ENCODE results near the gene ZNF609. TPM values are rescaled to one million over a fixed set of nuclear protein-coding genes. Genes with fewer than 3 reads are reported as not detected.
"Not testable (repeated sequence)": the region's sequence is repeated elsewhere in the genome, so short reads cannot be mapped to it uniquely, and the experiment has no call there.

The ZNF609 gene
- total RNA-seq, 2 experiments from 2014 or later, result 39.8 to 44.5 TPM

GRCh38 chr15:64622410-64623260 lies 162.3 kb downstream of the ZNF609 start:
- Mint-ChIP-seq H3K4me1 (peaks cover 91% of the 10 kb centered on the region), H3K27me3 (no peaks in the 10 kb centered on the region), H3K4me3 (peak overlapping the region; percentile 27), H3K27ac (peak overlapping the region; percentile 93), H3K9me3 (ENCODE audit: low read depth) (no peaks in the 10 kb centered on the region), H3K36me3 (ENCODE audit: low read depth) (peaks cover 24% of the 10 kb centered on the region)
- ChIA-PET CTCF (no interaction called here), POLR2A (interaction anchor here (0.9 kb wide), 1 partner anchor 49 kb away, joined by 5 read pairs; no protein-coding TSS in a partner anchor)
- DNase-seq (peak; percentile 57), ATAC-seq (peak; percentile 53)
- intact Hi-C loops (cut with DNase I, micrococcal nuclease), result loop anchor here (1.0 kb wide), 1 partner anchor 12 kb away; no protein-coding TSS in a partner anchor

GRCh38 chr15:64623347-64623996 lies 163.1 kb downstream of the ZNF609 start:
- Mint-ChIP-seq H3K36me3 (ENCODE audit: low read depth) (peaks cover 24% of the 10 kb centered on the region), H3K4me1 (peaks cover 83% of the 10 kb centered on the region), H3K9me3 (ENCODE audit: low read depth) (no peaks in the 10 kb centered on the region), H3K27ac (peak overlapping the region; percentile 93), H3K27me3 (no peaks in the 10 kb centered on the region), H3K4me3 (no peak overlapping the region)
- CTCF ChIA-PET, result no interaction called here
- intact Hi-C loops (cut with DNase I, micrococcal nuclease), result loop anchor here (1.0 kb wide), 1 partner anchor 11 kb away; no protein-coding TSS in a partner anchor
- POLR2A ChIA-PET, result interaction anchor here (0.9 kb wide), 1 partner anchor 49 kb away, joined by 5 read pairs; no protein-coding TSS in a partner anchor
- peak; percentile 57 for ATAC-seq
- peak; percentile 75 for DNase-seq

- no peak for ATAC-seq
- peak overlapping the region; percentile 93 for H3K27ac Mint-ChIP-seq
- CTCF ChIA-PET, result no interaction called here
- H3K4me3 Mint-ChIP-seq, result peak overlapping the region; percentile 24
- no peaks in the 10 kb centered on the region for H3K27me3 Mint-ChIP-seq
- H3K4me1 Mint-ChIP-seq, result peaks cover 81% of the 10 kb centered on the region
- DNase-seq, result no peak
- POLR2A ChIA-PET, result no interaction called here
- intact Hi-C loops (cut with DNase I, micrococcal nuclease), result no loop called here
- H3K36me3 Mint-ChIP-seq (ENCODE audit: low read depth), result peaks cover 28% of the 10 kb centered on the region
- H3K9me3 Mint-ChIP-seq (ENCODE audit: low read depth), result no peaks in the 10 kb centered on the region
Measured at GRCh38 chr15:64624242-64624641, 163.9 kb downstream of the ZNF609 start.

GRCh38 chr15:64629063-64629462 lies 168.7 kb downstream of the ZNF609 start:
- Mint-ChIP-seq H3K27ac (no peak overlapping the region), H3K4me1 (peaks cover 60% of the 10 kb centered on the region), H3K36me3 (ENCODE audit: low read depth) (peaks cover 20% of the 10 kb centered on the region), H3K27me3 (no peaks in the 10 kb centered on the region), H3K9me3 (ENCODE audit: low read depth) (no peaks in the 10 kb centered on the region), H3K4me3 (no peak overlapping the region)
- ATAC-seq (no peak), DNase-seq (no peak)
- POLR2A ChIA-PET, result interaction anchor here (0.8 to 0.9 kb wide), 2 partner anchors 70 to 656 kb away, joined by 3 to 5 read pairs; no protein-coding TSS in a partner anchor
- CTCF ChIA-PET, result interaction anchor here (0.7 kb wide), 1 partner anchor 369 kb away, joined by 3 read pairs; no protein-coding TSS in a partner anchor
- intact Hi-C loops (cut with DNase I, micrococcal nuclease), result no loop called here

GRCh38 chr15:64630396-64631107 lies 170.2 kb downstream of the ZNF609 start:
- intact Hi-C loops (cut with DNase I, micrococcal nuclease), result no loop called here
- DNase-seq (no peak), ATAC-seq (no peak)
- Mint-ChIP-seq H3K4me3 (no peak overlapping the region), H3K9me3 (ENCODE audit: low read depth) (no peaks in the 10 kb centered on the region), H3K36me3 (ENCODE audit: low read depth) (peaks cover 15% of the 10 kb centered on the region), H3K4me1 (peaks cover 63% of the 10 kb centered on the region), H3K27me3 (no peaks in the 10 kb centered on the region), H3K27ac (peak overlapping the region; percentile 31)
- CTCF ChIA-PET, result no interaction called here
- POLR2A ChIA-PET, result no interaction called here

GRCh38 chr15:64632639-64633038 lies 172.3 kb downstream of the ZNF609 start:
- DNase-seq; H3K4me3 Mint-ChIP-seq; H3K27ac Mint-ChIP-seq; POLR2A ChIA-PET; H3K27me3 Mint-ChIP-seq; ATAC-seq; H3K9me3 Mint-ChIP-seq (ENCODE audit: low read depth); intact Hi-C loops (cut with DNase I, micrococcal nuclease): not testable (repeated sequence)
- Mint-ChIP-seq H3K4me1 (peaks cover 61% of the 10 kb centered on the region), H3K36me3 (ENCODE audit: low read depth) (peaks cover 19% of the 10 kb centered on the region)
- CTCF ChIA-PET, result interaction anchor here (0.7 kb wide), 1 partner anchor 807 kb away, joined by 3 read pairs; no protein-coding TSS in a partner anchor

GRCh38 chr15:64633332-64633731 lies 173.0 kb downstream of the ZNF609 start:
- no peak for DNase-seq

GRCh38 chr15:64634027-64634426 lies 173.6 kb downstream of the ZNF609 start:
- Mint-ChIP-seq H3K36me3 (ENCODE audit: low read depth) (peaks cover 20% of the 10 kb centered on the region), H3K4me1 (peaks cover 60% of the 10 kb centered on the region), H3K27ac (peak overlapping the region; percentile 59), H3K9me3 (ENCODE audit: low read depth) (peaks cover 7% of the 10 kb centered on the region), H3K27me3 (no peaks in the 10 kb centered on the region), H3K4me3 (peak overlapping the region; percentile 2)
- POLR2A ChIA-PET, result interaction anchor here (0.9 to 1.1 kb wide), 3 partner anchors 17 to 64 kb away, joined by 4 to 6 read pairs (median 4); no protein-coding TSS in a partner anchor
- intact Hi-C loops (cut with DNase I, micrococcal nuclease), result loop anchor here (1.0 kb wide), 3 partner anchors 11 to 190 kb away; partner anchors contain the start of gene ZNF609 (in 1 of the 2)
- peak; percentile 61 for DNase-seq
- peak; percentile 78 for ATAC-seq
- CTCF ChIA-PET, result interaction anchor here (0.6 to 2.2 kb wide), 10 partner anchors 11 to 485 kb away, joined by 3 to 9 read pairs (median 3); no protein-coding TSS in a partner anchor

More at GRCh38 chr15:64633332-64633731, 173.0 kb downstream of the ZNF609 start:
- CTCF ChIA-PET, result interaction anchor here (0.6 to 2.1 kb wide), 5 partner anchors 12 to 806 kb away, joined by 3 to 9 read pairs (median 3); no protein-coding TSS in a partner anchor
- peaks cover 62% of the 10 kb centered on the region for H3K4me1 Mint-ChIP-seq
- POLR2A ChIA-PET, result interaction anchor here (1.0 to 1.1 kb wide), 2 partner anchors 57 to 65 kb away, joined by 4 to 6 read pairs; no protein-coding TSS in a partner anchor
- H3K36me3 Mint-ChIP-seq (ENCODE audit: low read depth), result peaks cover 23% of the 10 kb centered on the region
- intact Hi-C loops (cut with DNase I, micrococcal nuclease), result no loop called here
- peaks cover 7% of the 10 kb centered on the region for H3K9me3 Mint-ChIP-seq (ENCODE audit: low read depth)
- no peaks in the 10 kb centered on the region for H3K27me3 Mint-ChIP-seq
- H3K27ac Mint-ChIP-seq, result peak overlapping the region; percentile 33
- ATAC-seq, result no peak
- H3K4me3 Mint-ChIP-seq, result no peak overlapping the region

GRCh38 chr15:64634576-64635498 lies 174.5 kb downstream of the ZNF609 start:
- peak overlapping the region; percentile 2 for H3K4me3 Mint-ChIP-seq
- H3K36me3 Mint-ChIP-seq (ENCODE audit: low read depth), result peaks cover 25% of the 10 kb centered on the region
- ChIA-PET POLR2A (interaction anchor here (0.9 to 1.1 kb wide), 2 partner anchors 17 to 63 kb away, joined by 4 read pairs; no protein-coding TSS in a partner anchor), CTCF (interaction anchor here (0.5 to 2.2 kb wide), 10 partner anchors 9 to 208 kb away, joined by 3 to 9 read pairs (median 4); no protein-coding TSS in a partner anchor)
- peak overlapping the region; percentile 74 for H3K27ac Mint-ChIP-seq
- H3K4me1 Mint-ChIP-seq, result peaks cover 61% of the 10 kb centered on the region
- peaks cover 7% of the 10 kb centered on the region for H3K9me3 Mint-ChIP-seq (ENCODE audit: low read depth)
- no peaks in the 10 kb centered on the region for H3K27me3 Mint-ChIP-seq
- ATAC-seq (peak; percentile 65), DNase-seq (peak; percentile 56)
- intact Hi-C loops (cut with DNase I, micrococcal nuclease), result loop anchor here (1.0 kb wide), 3 partner anchors 12 to 191 kb away; partner anchors contain the start of gene ZNF609 (in 1 of the 2)

All from activated CD4-positive, alpha-beta T cell treated with anti-CD3 and anti-CD28 coated beads for 36 hours (primary cell).